K562 (cell line): ENCODE measurements around the gene WASHC2C.
"Not testable (repeated sequence)": the region's sequence is repeated elsewhere in the genome, so short reads cannot be mapped to it uniquely, and the experiment has no call there.

Source experiments
- BHLHE40 ChIP-seq: IDR thresholded peaks from 2 replicates; pipeline ENCODE4 v1.6.1; 2011; ENCODE audit warnings: low read length, improper control_type of control experiment
- GABPB1 ChIP-seq: sonication (generic); formaldehyde crosslinking; IDR thresholded peaks from 2 replicates; pipeline ENCODE4 v1.8.0; 2022; ENCODE audit warnings: mild to moderate bottlenecking, missing genetic modification reagents
- JUND ChIP-seq, 2 experiments: IDR thresholded peaks; 2 replicates in 1 of 2; 3 replicates in 1 of 2; pipeline ENCODE4 v1.6.1; 2011; ENCODE audit warnings: borderline replicate concordance in 2 of 2, low read depth in 2 of 2, low read length in 2 of 2, improper control_type of control experiment in 1 of 2, missing biosample characterization in 1 of 2, missing genetic modification characterization in 1 of 2, missing genetic modification reagents in 1 of 2
- MAFK ChIP-seq: IDR thresholded peaks from 2 replicates; pipeline ENCODE4 v1.6.1; 2011; ENCODE audit warnings: low read length, improper control_type of control experiment
- ZFX ChIP-seq: sonication (generic); formaldehyde crosslinking; IDR thresholded peaks from 2 replicates; pipeline ENCODE4 v1.8.0; 2022; ENCODE audit warnings: mild to moderate bottlenecking, missing genetic modification reagents, moderate library complexity
- TF ChIP-seq, protein P1 (sequence below), 3 experiments: IDR thresholded peaks in 2 of 3; conservative IDR thresholded peaks in 1 of 3; 2 replicates each; pipeline ENCODE4 v1.5.1; 2011 to 2012; ENCODE audit warnings: low read length in 3 of 3, mild to moderate bottlenecking in 3 of 3, control low read depth in 2 of 3, improper control_type of control experiment in 1 of 3, inconsistent platforms in 1 of 3, low read depth in 1 of 3, mixed read lengths in 1 of 3, moderate library complexity in 1 of 3; ENCODE audit not compliant: insufficient read depth in 2 of 3
- TF ChIP-seq, protein P2 (sequence below): sonication (generic); formaldehyde crosslinking; IDR thresholded peaks from 2 replicates; pipeline ENCODE4 v1.9.0; 2022; ENCODE audit warnings: mild to moderate bottlenecking, missing genetic modification reagents
- TF ChIP-seq, protein P3 (sequence below): IDR thresholded peaks from 2 replicates; pipeline ENCODE4 v1.6.1; 2016; ENCODE audit warnings: missing genetic modification characterization, missing compliant biosample characterization
- TF ChIP-seq, protein P4 (sequence below): sonication (generic); formaldehyde crosslinking; IDR thresholded peaks from 2 replicates; pipeline ENCODE4 v1.8.1; 2023; ENCODE audit warnings: mild to moderate bottlenecking, missing genetic modification reagents

DNA sequence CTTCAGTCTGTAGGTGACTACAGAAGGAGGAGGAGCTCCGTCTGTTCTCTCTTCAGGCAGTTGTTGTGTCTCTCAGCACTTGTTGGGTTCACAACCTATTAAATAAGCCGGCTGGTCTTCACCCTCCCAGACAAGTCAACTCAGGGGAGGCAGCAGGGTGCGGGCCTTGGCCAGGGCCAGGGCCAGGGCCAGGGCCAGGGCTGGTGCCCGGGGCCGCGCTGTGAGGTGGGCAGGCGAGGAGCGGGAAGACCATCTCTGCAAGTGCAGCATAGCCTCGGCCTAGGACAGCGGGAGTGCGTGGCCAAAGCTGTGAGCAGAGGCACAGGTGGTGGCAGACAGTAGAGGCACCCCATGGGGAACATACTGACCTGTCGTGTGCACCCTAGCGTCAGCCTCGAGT is 48.6 kb upstream of the WASHC2C start:
- TF ChIP-seq GABPB1; BHLHE40; JUND (IDR thresholded peaks at IDR 0.05; ENCODE audit: borderline replicate concordance, low read depth, low read length); JUND (tag; IDR thresholded peaks at IDR 0.05; ENCODE audit: borderline replicate concordance, low read depth, low read length); ZFX; MAFK: not testable (repeated sequence)
- TF ChIP-seq, protein P1, sequence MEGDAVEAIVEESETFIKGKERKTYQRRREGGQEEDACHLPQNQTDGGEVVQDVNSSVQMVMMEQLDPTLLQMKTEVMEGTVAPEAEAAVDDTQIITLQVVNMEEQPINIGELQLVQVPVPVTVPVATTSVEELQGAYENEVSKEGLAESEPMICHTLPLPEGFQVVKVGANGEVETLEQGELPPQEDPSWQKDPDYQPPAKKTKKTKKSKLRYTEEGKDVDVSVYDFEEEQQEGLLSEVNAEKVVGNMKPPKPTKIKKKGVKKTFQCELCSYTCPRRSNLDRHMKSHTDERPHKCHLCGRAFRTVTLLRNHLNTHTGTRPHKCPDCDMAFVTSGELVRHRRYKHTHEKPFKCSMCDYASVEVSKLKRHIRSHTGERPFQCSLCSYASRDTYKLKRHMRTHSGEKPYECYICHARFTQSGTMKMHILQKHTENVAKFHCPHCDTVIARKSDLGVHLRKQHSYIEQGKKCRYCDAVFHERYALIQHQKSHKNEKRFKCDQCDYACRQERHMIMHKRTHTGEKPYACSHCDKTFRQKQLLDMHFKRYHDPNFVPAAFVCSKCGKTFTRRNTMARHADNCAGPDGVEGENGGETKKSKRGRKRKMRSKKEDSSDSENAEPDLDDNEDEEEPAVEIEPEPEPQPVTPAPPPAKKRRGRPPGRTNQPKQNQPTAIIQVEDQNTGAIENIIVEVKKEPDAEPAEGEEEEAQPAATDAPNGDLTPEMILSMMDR (IDR thresholded peaks at IDR 0.05 in 2 of 3, conservative IDR thresholded peaks at IDR 0.05 in 1 of 3; ENCODE audit: insufficient read depth in 2 of 3, low read depth in 1 of 3, low read length in 3 of 3) = not testable (repeated sequence)
- TF ChIP-seq, protein P2, sequence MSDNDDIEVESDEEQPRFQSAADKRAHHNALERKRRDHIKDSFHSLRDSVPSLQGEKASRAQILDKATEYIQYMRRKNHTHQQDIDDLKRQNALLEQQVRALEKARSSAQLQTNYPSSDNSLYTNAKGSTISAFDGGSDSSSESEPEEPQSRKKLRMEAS (CRISPR knock-in tag) = not testable (repeated sequence)
- TF ChIP-seq, protein P3, sequence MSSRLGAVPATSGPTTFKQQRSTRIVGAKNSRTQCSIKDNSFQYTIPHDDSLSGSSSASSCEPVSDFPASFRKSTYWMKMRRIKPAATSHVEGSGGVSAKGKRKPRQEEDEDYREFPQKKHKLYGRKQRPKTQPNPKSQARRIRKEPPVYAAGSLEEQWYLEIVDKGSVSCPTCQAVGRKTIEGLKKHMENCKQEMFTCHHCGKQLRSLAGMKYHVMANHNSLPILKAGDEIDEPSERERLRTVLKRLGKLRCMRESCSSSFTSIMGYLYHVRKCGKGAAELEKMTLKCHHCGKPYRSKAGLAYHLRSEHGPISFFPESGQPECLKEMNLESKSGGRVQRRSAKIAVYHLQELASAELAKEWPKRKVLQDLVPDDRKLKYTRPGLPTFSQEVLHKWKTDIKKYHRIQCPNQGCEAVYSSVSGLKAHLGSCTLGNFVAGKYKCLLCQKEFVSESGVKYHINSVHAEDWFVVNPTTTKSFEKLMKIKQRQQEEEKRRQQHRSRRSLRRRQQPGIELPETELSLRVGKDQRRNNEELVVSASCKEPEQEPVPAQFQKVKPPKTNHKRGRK = not testable (repeated sequence)
- TF ChIP-seq, protein P4, sequence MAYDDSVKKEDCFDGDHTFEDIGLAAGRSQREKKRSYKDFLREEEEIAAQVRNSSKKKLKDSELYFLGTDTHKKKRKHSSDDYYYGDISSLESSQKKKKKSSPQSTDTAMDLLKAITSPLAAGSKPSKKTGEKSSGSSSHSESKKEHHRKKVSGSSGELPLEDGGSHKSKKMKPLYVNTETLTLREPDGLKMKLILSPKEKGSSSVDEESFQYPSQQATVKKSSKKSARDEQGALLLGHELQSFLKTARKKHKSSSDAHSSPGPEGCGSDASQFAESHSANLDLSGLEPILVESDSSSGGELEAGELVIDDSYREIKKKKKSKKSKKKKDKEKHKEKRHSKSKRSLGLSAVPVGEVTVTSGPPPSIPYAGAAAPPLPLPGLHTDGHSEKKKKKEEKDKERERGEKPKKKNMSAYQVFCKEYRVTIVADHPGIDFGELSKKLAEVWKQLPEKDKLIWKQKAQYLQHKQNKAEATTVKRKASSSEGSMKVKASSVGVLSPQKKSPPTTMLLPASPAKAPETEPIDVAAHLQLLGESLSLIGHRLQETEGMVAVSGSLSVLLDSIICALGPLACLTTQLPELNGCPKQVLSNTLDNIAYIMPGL (CRISPR knock-in tag) = not testable (repeated sequence)
